GM21390 (cell line): ENCODE measurements around the gene NOS1AP.

ENCODE experiments used
- ATAC-seq: cut with Tn5 transposase; IDR thresholded peaks from one replicate; pipeline ENCODE4 v1.9.1; 2021; ENCODE audit not compliant: unreplicated experiment

The NOS1AP gene

GRCh38 chr1:162359523-162360236, 290.2 kb downstream of the NOS1AP start:
- no peak for ATAC-seq

GRCh38 chr1:162360237-162360873, 290.9 kb downstream of the NOS1AP start:
- no peak for ATAC-seq

DNA sequence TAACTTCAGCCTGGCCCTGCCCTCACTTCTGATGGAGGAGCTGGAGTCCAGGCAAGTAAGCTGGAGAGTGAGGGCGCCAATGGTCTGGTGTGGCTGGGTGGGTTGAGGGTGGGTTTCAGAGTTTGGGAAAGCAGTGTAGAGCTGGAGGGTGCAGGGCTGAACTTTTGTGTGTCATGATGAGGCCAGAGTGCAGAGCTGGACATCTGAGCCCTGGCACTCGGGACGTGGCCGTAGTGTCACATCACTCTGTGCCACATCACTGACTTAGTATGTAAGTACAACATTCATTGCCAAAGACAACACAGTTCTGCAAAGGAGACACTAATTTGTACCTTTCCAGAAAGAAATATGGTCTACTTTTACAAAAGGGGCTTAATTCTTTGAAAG, 291.4 kb downstream of the NOS1AP start:
- ATAC-seq: no peak

DNA sequence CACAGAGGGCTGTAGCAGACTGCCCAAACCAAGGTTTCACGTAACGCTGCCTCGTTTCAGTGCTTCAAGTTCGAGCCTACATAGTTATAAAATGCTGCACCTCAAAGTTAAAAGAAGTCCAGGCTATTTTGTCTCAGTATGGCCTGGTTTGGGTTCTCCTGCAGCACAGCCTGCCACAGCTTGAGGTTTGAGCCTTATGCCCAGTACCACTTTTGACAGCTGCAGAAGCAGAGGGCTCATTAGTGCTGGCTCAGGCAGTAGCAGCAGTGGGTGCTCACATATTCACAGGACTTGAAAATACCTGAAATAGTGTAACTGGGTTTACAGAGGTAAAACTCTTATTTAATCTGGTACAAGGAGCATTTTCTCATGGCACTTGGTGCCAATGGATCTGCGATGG, 291.9 kb downstream of the NOS1AP start:
- ATAC-seq: peak; percentile 28

- ATAC-seq: no peak
These were observed 294.3 kb downstream of the NOS1AP start for GRCh38 chr1:162363823-162364222.

DNA sequence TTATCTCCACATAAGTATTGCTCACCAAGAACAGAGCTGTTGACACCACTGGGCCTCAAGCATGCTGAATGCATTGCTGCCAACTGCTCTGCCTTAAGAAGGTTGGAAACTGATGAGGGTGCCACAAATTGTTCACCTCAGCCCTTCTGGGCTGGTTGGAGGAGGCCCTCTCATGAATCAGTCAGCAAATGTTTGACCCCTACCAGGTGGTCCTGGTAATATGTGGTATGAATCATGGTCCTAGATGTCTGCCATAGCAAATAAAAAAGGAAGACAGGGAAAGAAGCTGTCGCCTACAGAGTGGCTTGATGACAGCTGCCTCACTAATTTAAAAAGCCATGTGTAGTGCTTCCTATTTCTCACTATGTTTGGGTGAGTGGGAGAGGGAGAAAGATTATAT, 295.0 kb downstream of the NOS1AP start:
- no peak for ATAC-seq

- no peak for ATAC-seq
These were observed 296.0 kb downstream of the NOS1AP start for GRCh38 chr1:162365284-162366020.

DNA sequence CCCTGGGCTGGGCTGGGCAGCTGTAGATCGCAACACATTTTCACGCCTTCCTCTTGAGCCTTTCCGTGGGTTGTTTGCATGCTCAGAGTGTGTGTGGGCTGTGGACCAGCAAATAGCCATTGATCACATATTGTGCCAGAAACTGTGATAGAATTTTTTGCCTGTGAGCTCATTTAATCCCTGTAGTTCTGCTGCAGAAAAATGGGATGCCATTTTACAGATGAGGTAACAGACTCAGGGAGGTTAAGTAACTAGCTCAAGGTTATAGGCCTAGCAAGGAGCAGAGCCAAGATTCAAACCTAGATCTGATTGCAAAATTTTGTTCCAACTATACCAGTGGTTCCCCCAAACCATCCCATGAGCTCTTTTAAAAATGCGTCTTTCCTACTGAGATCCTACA, 296.7 kb downstream of the NOS1AP start:
- no peak for ATAC-seq

- no peak for ATAC-seq
These were observed 297.2 kb downstream of the NOS1AP start for GRCh38 chr1:162366671-162367070.

- no peak for ATAC-seq
These were observed 297.6 kb downstream of the NOS1AP start for GRCh38 chr1:162367073-162367472.

- ATAC-seq: no peak
These were observed 298.3 kb downstream of the NOS1AP start for GRCh38 chr1:162367772-162368171.

- no peak for ATAC-seq
These were observed 299.0 kb downstream of the NOS1AP start for GRCh38 chr1:162368451-162368850.

GRCh38 chr1:162369571-162369970, 300.1 kb downstream of the NOS1AP start:
- ATAC-seq: no peak

DNA sequence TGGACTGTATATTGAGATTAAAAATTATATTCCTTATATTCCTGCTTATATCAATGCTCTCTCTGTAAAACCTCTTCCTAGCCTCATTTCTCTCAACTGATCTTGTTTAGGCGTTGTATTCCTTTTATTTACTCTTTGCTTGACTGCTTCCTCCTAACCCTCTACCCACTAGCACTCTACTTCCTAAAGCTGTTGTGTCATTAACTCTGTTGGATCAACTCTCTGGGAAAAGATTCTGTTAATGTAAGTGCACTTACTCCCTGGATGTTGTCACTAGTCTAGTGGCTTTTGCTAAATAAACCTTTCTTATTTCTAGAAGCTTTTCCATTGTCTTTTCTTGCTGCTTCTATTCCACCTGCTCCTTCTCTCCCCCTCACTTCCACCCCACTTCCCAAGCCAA, 300.7 kb downstream of the NOS1AP start:
- ATAC-seq: no peak

DNA sequence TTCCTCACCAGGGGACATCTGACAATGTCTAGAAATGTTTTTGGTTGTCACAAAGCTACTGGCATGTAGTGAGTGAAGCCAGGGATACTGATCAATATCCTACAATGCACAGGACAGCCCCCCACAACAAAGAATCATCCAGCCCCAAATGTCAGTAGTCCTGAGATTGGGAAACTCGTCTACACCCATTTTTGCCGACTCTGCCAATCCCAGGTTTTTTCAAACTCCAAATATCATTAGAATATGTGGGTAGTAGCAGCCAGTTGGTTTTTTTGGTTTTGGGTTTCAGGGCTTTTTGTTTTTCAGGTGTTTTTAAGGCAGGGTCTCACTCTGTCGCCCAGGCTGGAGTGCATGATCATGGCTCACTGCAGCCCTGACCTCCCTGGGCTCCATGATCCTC, 301.2 kb downstream of the NOS1AP start:
- ATAC-seq: no peak

DNA sequence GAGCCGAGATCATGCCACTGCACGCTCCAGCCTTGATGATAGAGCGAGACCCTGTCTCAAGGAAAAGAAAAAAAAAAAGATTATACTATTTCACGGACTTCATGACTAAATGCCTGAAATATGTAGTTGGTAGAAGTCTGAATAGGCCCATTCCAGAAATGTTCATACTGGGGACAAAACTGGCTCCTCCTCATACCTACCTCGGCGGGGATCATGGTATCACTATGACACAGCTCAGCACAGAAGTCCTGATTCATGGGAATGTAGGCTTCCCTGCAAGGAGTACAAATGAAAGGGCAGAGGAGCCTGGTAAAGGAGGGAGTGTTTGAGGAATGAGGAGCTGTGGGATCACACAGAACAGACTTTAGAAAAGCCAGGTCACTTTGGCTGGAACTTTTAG, 302.1 kb downstream of the NOS1AP start:
- no peak for ATAC-seq

DNA sequence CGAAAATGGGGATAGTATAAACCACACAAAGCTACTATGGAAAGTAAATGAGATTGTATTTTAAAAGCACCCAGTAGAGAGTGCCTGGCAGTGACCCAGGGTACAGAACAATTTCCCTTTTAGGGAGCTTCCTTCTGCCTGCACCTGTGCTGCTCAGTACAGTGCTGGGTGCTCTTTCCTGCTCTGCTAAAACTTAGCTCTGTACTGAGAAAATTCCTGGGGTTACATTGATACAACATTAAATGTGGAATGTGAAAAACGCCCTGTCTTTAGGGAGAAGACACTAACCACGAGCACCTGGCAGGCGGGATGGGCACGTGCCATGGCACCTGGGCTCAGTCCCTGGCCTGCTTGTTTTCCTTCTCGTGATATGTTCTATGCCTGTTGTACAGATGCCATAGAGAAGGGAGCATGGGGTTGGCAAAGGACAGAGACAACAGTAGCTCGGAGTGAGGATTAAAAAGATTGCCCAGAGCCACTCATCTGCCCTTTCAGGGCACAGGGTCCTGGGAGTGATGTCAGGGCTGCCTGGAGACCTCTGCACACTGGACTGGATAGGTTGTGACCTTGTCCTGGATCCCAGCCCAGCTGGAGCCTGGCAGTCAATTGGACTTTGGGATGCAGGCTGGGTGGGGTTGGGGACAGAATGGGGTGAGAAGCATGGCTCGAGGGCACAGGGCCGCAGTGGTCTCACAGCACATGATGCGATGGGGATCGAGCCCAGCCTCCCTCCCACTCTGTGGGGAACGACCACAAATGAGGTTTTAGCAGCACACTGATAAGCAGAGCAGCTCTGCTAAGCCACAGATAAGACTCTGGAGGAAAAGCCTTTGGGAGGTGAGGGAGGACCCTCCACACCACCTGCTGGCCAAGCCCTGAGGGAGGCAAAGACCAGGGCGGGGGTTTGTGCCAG, 302.9 kb downstream of the NOS1AP start:
- no peak for ATAC-seq

DNA sequence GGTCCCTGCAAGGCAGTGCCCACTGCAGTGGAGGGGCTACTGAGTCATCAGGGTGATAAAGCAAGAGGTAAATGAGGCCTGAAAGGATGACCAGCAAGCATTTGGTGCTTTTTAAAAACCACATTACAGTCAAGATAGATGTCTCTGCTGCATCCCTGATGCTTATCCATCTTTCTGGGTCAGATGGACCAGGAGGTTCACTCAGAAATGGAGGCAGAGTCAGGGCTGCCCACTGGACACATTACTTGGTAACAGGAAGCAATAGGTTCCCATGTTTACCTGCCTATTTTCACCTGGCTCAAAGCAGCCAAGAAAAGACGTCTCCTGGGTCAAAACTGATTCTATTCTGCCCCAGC, 303.6 kb downstream of the NOS1AP start:
- no peak for ATAC-seq

GRCh38 chr1:162373541-162374260, 304.2 kb downstream of the NOS1AP start:
- no peak for ATAC-seq

- no peak for ATAC-seq
These were observed 304.9 kb downstream of the NOS1AP start for GRCh38 chr1:162374406-162374805.

- no peak for ATAC-seq
These were observed 306.0 kb downstream of the NOS1AP start for GRCh38 chr1:162375463-162375862.
